Activated CD8-positive, alpha-beta T cell treated with anti-CD3 and anti-CD28 coated beads for 36 hours (primary cell): ENCODE data around the gene MAGEB1. TPM values are rescaled to one million over a fixed set of nuclear protein-coding genes. Genes with fewer than 3 reads are reported as not detected.

ENCODE experiments used
- ATAC-seq: fragments of 200-7000 bp; cut with Tn5 transposase; one replicate; pipeline ENCODE4 v1.10.0; 2021; ENCODE audit warnings: mild to moderate bottlenecking, moderate library complexity
- CTCF ChIA-PET: fragments of 350-600 bp; sonication (Branson Sonifier 250); formaldehyde crosslinking; loops from one replicate; lab custom pipeline; 2021; ENCODE audit warnings: antibody characterized with exemption; lab: Charles Lee
- POLR2A ChIA-PET: fragments of 350-600 bp; sonication (Branson Sonifier 250); formaldehyde crosslinking; loops from one replicate; lab custom pipeline; 2021; ENCODE audit warnings: antibody characterized with exemption; lab: Charles Lee
- DNase-seq: peaks from one replicate; pipeline ENCODE4 v3.0.0-alpha.2; 2020
- H3K27ac Mint-ChIP-seq: one replicate; pipeline ENCODE4 v1.8.0; 2021; ENCODE audit warnings: mild to moderate bottlenecking, mixed read lengths
- H3K27me3 Mint-ChIP-seq: one replicate; pipeline ENCODE4 v1.8.0; 2021; ENCODE audit warnings: mixed read lengths
- H3K36me3 Mint-ChIP-seq: one replicate; pipeline ENCODE4 v1.8.0; 2021; ENCODE audit warnings: low read depth, mixed read lengths
- H3K4me1 Mint-ChIP-seq: one replicate; pipeline ENCODE4 v1.8.0; 2021; ENCODE audit warnings: low read depth, mixed read lengths
- H3K4me3 Mint-ChIP-seq: one replicate; pipeline ENCODE4 v1.8.0; 2021; ENCODE audit warnings: mild to moderate bottlenecking, moderate library complexity, mixed read lengths
- H3K9me3 Mint-ChIP-seq: one replicate; pipeline ENCODE4 v1.8.0; 2021; ENCODE audit warnings: mixed read lengths
- intact Hi-C: fragments of 100-400 bp; cut with micrococcal nuclease; formaldehyde crosslinking; loops from one replicate; pipeline ENCODE4 v1.10.0; 2022
- total RNA-seq, 2 experiments: library from RNA; stranded (reverse); gene quantifications; one replicate each; pipeline ENCODE4 v1.2.3, GENCODE V29; 2021
- TF ChIP-seq, protein P1 (sequence below): fragments of 200-600 bp; IDR thresholded peaks from one replicate; pipeline ENCODE4 v1.8.0; 2022; ENCODE audit warnings: antibody characterized with exemption, mild to moderate bottlenecking

Gene MAGEB1
- total RNA-seq, 2 experiments from 2014 or later, result not detected

DNA sequence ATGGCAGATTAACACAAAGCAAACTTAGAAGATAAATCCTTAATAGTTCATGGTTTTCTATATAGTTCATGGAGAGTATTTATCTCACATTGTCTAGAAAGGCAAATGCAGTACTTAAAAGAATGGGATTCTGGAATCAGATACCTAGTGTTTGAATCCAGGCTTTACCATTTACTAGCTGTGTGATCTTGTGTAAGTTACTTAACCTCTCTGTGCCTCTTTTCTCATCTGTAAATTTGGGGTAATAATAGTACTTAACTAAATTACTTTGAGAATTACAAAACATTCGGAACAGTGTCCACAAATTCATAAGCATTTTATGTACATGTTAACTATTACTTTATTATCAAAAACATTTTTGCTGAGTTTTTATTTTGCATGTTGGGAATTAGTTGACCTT lies 15.8 kb downstream of the MAGEB1 start:
- Mint-ChIP-seq H3K36me3 (no peaks in the 10 kb centered on the region), H3K4me1 (no peaks in the 10 kb centered on the region), H3K9me3 (no peaks in the 10 kb centered on the region), H3K27ac (no peak overlapping the region), H3K4me3 (no peak overlapping the region), H3K27me3 (no peaks in the 10 kb centered on the region)
- intact Hi-C loops, result no loop called here
- TF ChIP-seq, protein P1, sequence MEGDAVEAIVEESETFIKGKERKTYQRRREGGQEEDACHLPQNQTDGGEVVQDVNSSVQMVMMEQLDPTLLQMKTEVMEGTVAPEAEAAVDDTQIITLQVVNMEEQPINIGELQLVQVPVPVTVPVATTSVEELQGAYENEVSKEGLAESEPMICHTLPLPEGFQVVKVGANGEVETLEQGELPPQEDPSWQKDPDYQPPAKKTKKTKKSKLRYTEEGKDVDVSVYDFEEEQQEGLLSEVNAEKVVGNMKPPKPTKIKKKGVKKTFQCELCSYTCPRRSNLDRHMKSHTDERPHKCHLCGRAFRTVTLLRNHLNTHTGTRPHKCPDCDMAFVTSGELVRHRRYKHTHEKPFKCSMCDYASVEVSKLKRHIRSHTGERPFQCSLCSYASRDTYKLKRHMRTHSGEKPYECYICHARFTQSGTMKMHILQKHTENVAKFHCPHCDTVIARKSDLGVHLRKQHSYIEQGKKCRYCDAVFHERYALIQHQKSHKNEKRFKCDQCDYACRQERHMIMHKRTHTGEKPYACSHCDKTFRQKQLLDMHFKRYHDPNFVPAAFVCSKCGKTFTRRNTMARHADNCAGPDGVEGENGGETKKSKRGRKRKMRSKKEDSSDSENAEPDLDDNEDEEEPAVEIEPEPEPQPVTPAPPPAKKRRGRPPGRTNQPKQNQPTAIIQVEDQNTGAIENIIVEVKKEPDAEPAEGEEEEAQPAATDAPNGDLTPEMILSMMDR, result no peak
- DNase-seq (no peak), ATAC-seq (no peak)
- CTCF ChIA-PET, result no interaction called here
- POLR2A ChIA-PET, result no interaction called here

DNA sequence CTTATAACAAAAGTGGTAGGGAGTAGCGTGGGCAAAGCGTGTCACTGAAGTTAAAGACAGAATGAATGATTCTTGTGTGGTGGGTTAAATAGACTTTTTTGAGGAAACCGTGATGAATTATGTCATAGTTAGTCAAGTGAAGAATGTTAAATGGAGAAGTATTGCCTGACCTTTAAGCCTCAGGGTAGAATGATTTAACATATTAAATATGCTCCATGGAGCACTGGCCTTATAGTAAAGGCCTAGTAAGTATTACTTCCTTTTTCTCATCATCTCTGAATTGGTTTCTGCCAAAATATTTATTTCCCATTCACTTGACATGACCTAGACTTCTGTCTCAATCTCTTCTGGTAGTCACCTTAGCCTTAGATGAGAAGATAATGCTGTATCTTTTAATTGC lies 23.7 kb downstream of the MAGEB1 start:
- no peak overlapping the region for H3K27ac Mint-ChIP-seq
- no peaks in the 10 kb centered on the region for H3K4me1 Mint-ChIP-seq
- DNase-seq (no peak), ATAC-seq (no peak)
- no peaks in the 10 kb centered on the region for H3K9me3 Mint-ChIP-seq
- H3K4me3 Mint-ChIP-seq, result no peak overlapping the region
- no peaks in the 10 kb centered on the region for H3K36me3 Mint-ChIP-seq
- H3K27me3 Mint-ChIP-seq, result no peaks in the 10 kb centered on the region
- POLR2A ChIA-PET, result no interaction called here
- intact Hi-C loops, result no loop called here
- TF ChIP-seq, protein P1, result no peak
- CTCF ChIA-PET, result no interaction called here

DNA sequence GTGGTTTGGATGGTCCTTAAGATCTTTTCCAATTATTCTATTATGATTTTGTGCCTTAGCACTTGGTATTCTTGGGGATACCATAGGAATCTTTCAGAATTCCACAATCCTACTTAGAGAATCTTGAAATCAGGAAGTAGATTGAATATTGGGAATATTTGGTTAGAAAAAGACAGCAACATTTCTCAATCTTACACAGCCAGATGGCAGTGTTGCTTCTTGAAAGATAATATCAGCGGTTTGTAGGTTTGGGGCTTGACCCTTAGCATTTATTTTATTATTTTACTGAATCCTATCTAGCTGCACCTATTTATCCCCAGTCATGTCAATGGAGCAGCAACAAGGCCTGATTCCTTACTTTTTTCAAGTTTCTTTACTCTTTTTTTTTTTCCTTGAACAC lies 28.6 kb downstream of the MAGEB1 start:
- ATAC-seq, result no peak
- intact Hi-C loops, result no loop called here
- Mint-ChIP-seq H3K36me3 (no peaks in the 10 kb centered on the region), H3K4me1 (no peaks in the 10 kb centered on the region), H3K27ac (no peak overlapping the region), H3K9me3 (no peaks in the 10 kb centered on the region), H3K4me3 (no peak overlapping the region), H3K27me3 (no peaks in the 10 kb centered on the region)
- CTCF ChIA-PET, result no interaction called here
- TF ChIP-seq, protein P1, result no peak
- POLR2A ChIA-PET, result no interaction called here
- DNase-seq, result no peak

DNA sequence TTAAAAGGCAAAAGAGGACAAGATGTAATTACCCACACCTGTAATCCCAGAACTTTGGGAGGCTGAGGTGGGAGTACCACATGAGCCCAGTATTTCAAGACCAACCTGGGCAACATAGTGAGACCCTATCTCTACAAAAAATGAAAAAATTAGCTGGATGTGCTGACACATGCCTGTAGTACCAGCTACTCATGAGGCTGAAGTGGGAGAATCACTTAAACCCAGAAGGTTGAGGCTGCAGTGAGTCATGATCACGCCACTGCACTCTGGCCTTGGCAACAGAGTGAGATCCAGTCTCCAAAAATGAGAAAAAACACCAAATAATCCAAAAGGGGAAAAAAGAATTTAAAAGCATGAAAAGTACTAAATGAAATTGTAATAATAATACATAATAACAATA lies 31.4 kb downstream of the MAGEB1 start:
- ChIA-PET CTCF (no interaction called here), POLR2A (no interaction called here)
- Mint-ChIP-seq H3K4me3 (no peak overlapping the region), H3K4me1 (no peaks in the 10 kb centered on the region), H3K36me3 (no peaks in the 10 kb centered on the region), H3K27ac (no peak overlapping the region), H3K9me3 (no peaks in the 10 kb centered on the region), H3K27me3 (no peaks in the 10 kb centered on the region)
- ATAC-seq, result no peak
- intact Hi-C loops, result no loop called here
- TF ChIP-seq, protein P1, result no peak
- no peak for DNase-seq

DNA sequence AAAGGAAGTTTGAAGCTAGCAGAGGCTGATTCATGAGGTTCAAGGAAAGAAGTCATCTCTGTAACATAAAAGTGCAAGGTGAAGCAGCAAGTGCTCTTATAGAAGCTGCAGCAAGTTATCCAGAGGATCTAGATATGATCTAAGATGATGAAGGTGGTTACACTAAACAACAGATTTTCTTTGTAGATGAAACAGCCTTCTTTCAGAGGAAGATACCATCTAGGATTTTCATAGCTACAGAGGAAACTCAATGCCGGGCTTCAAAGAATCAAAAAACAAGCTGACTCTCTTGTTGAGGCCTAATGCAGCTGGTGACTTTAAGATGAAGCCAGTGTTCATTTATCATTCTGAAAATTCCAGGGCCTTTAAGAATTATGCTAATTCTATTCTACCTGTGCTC lies 33.5 kb downstream of the MAGEB1 start:
- H3K36me3 Mint-ChIP-seq, result no peaks in the 10 kb centered on the region
- ChIA-PET POLR2A (no interaction called here), CTCF (no interaction called here)
- no peaks in the 10 kb centered on the region for H3K9me3 Mint-ChIP-seq
- no peaks in the 10 kb centered on the region for H3K4me1 Mint-ChIP-seq
- H3K4me3 Mint-ChIP-seq, result no peak overlapping the region
- ATAC-seq (no peak), DNase-seq (no peak)
- no peaks in the 10 kb centered on the region for H3K27me3 Mint-ChIP-seq
- TF ChIP-seq, protein P1, result no peak
- H3K27ac Mint-ChIP-seq, result no peak overlapping the region
- intact Hi-C loops, result no loop called here
